Erythroblast (primary cell): ENCODE data around the gene RBBP6.

Experiments
- GATA1 ChIP-seq: IDR thresholded peaks from 2 replicates; pipeline ENCODE4 v1.6.1; 2011; ENCODE audit warnings: low read depth, mild to moderate bottlenecking, control low read depth, low read length, moderate library complexity
- POLR2A ChIP-seq: IDR thresholded peaks from 2 replicates; pipeline ENCODE4 v1.6.1; 2011; ENCODE audit warnings: mild to moderate bottlenecking, low read length

- TF ChIP-seq POLR2A (no peak), GATA1 (no peak)
Observed at GRCh38 chr16:24609740-24610415, 70.5 kb downstream of the RBBP6 start.
